K562 (cell line): ENCODE data around the gene KRABD2.
A peak's percentile ranks its signal among the peaks of the same experiment; 100 is the strongest.

Experiments
- ATAC-seq: fragments of 200-7000 bp; cut with Tn5 transposase; 3 replicates; pipeline ENCODE4 v1.9.1; 2020; ENCODE audit warnings: moderate library complexity
- BruUV-seq: library from RNA; stranded (reverse); fragments of 400-500 nt; replicated peaks from 2 replicates; lab custom pipeline; 2021; lab: Mats Ljungman, UMichigan
- CTCF ChIA-PET: fragments of 300-600 bp; formaldehyde crosslinking; extraction: SDS; loops from one replicate; lab custom pipeline; 2021; ENCODE audit warnings: low intra/inter-chr PET ratio; lab: Yijun Ruan, JAX
- POLR2A ChIA-PET: fragments of 300-600, 350-650 bp; sonication (Branson Sonifier 250); formaldehyde crosslinking; extraction: SDS; loops from one replicate; lab custom pipeline; 2021; ENCODE audit warnings: antibody characterized with exemption, inconsistent platforms; lab: Yijun Ruan, JAX
- DNase-seq, 4 experiments: peaks; one replicate each; pipeline versions ENCODE4 v3.0.0 to v3.0.0-alpha.2; 2011 to 2018; ENCODE audit warnings: low spot score in 3 of 4, mixed read lengths in 3 of 4; ENCODE audit errors: extremely low read depth in 1 of 4
- FAIRE-seq: peaks from 2 replicates; lab custom pipeline; 2011; peaks lifted over from hg19 to GRCh38; lab: Jason Lieb, UNC
- H2AFZ ChIP-seq: 2 replicates; pipeline ENCODE4 v1.6.0; 2011; ENCODE audit warnings: low read depth, low read length, control low read depth, inconsistent platforms
- H3K27ac ChIP-seq: fragments of 200-600 bp; 3 replicates; pipeline ENCODE4 v1.8.0; 2011; ENCODE audit warnings: low read depth, mild to moderate bottlenecking, control low read depth, inconsistent platforms, low read length, moderate library complexity, mixed read lengths; ENCODE audit errors: extremely low read depth
- H3K27me3 ChIP-seq, 2 experiments: fragments of 300-600 bp in 1 of 2; 2 replicates in 1 of 2; 3 replicates in 1 of 2; pipeline versions ENCODE4 v1.6.0 to v1.8.0; 2011; ENCODE audit warnings: inconsistent platforms in 2 of 2, low read length in 2 of 2, mild to moderate bottlenecking in 1 of 2, mixed read lengths in 1 of 2, moderate library complexity in 1 of 2; ENCODE audit not compliant: control insufficient read depth in 2 of 2, insufficient read depth in 2 of 2
- H3K36me3 ChIP-seq: fragments of 300-600 bp; 3 replicates; pipeline ENCODE4 v1.8.0; 2011; ENCODE audit warnings: mild to moderate bottlenecking, low read length, inconsistent platforms; ENCODE audit not compliant: control insufficient read depth, insufficient read depth
- H3K4me1 ChIP-seq, 2 experiments: fragments of 200-600 bp in 1 of 2; replicated peaks in 1 of 2; 2 replicates in 1 of 2; 3 replicates in 1 of 2; pipeline versions ENCODE4 v1.5.1 to v1.8.0; 2011; ENCODE audit warnings: inconsistent platforms in 2 of 2, low read length in 2 of 2, mild to moderate bottlenecking in 1 of 2, mixed read lengths in 1 of 2, moderate library complexity in 1 of 2; ENCODE audit not compliant: control insufficient read depth in 2 of 2, insufficient read depth in 2 of 2
- H3K4me2 ChIP-seq: 2 replicates; pipeline ENCODE4 v1.6.1; 2011; ENCODE audit warnings: low read length, control low read depth, inconsistent platforms, mixed read lengths; ENCODE audit not compliant: insufficient read depth
- H3K4me3 ChIP-seq: fragments of 200-600 bp; sonication (generic), shearing (Covaris generic); 2 replicates; pipeline ENCODE4 v1.5.1; 2016; ENCODE audit warnings: control low read depth, inconsistent platforms
- H3K79me2 ChIP-seq: fragments of 200-600 bp; 3 replicates; pipeline ENCODE4 v1.8.0; 2011; ENCODE audit warnings: low read length, inconsistent platforms; ENCODE audit not compliant: control insufficient read depth, insufficient read depth
- H3K9ac ChIP-seq, 2 experiments: 2 replicates each; pipeline versions ENCODE4 v1.6.0 to v1.6.1; 2011; ENCODE audit warnings: low read depth in 2 of 2, low read length in 2 of 2, control low read depth in 1 of 2, inconsistent platforms in 1 of 2, mild to moderate bottlenecking in 1 of 2, mixed read lengths in 1 of 2; ENCODE audit not compliant: insufficient read depth in 1 of 2
- H3K9me1 ChIP-seq: one replicate; pipeline ENCODE4 v1.6.0; 2011; ENCODE audit warnings: inconsistent platforms, mild to moderate bottlenecking, low read length, moderate library complexity; ENCODE audit not compliant: control insufficient read depth, insufficient read depth
- H3K9me3 ChIP-seq: replicated peaks from 2 replicates; pipeline ENCODE4 v1.5.1; 2011; ENCODE audit warnings: low read depth, low read length, inconsistent platforms; ENCODE audit not compliant: control insufficient read depth, insufficient read depth
- H4K20me1 ChIP-seq: replicated peaks from 2 replicates; pipeline ENCODE4 v1.6.1; 2011; ENCODE audit warnings: low read length, inconsistent platforms, mixed read lengths; ENCODE audit not compliant: control insufficient read depth, insufficient read depth
- BRD4 ChIP-seq: fragments of 200-600 bp; sonication (generic); IDR thresholded peaks from 2 replicates; pipeline ENCODE4 v1.6.1; 2017; ENCODE audit warnings: inconsistent platforms
- CBFA2T2 ChIP-seq: fragments of 450-650 bp; conservative IDR thresholded peaks from 2 replicates; pipeline ENCODE4 v1.6.1; 2017; ENCODE audit warnings: mild to moderate bottlenecking
- DIDO1 ChIP-seq: fragments of 450-650 bp; IDR thresholded peaks from 2 replicates; pipeline ENCODE4 v1.6.1; 2016; ENCODE audit warnings: low read depth, missing biosample characterization, missing genetic modification characterization
- FOXJ3 ChIP-seq: sonication (generic); formaldehyde crosslinking; IDR thresholded peaks from 2 replicates; pipeline ENCODE4 v1.4.0; 2020; ENCODE audit warnings: mild to moderate bottlenecking, missing genetic modification reagents
- HDAC1 ChIP-seq, 2 experiments: fragments of 450-650 bp; IDR thresholded peaks; 2 replicates each; pipeline ENCODE4 v1.6.1; 2016 to 2017; ENCODE audit warnings: inconsistent platforms in 1 of 2, mild to moderate bottlenecking in 1 of 2, moderate library complexity in 1 of 2
- KDM2B ChIP-seq: fragments of 250-450 bp; sonication (Bioruptor Pico); IDR thresholded peaks from 2 replicates; pipeline ENCODE4 v1.8.0; 2021; ENCODE audit warnings: mild to moderate bottlenecking, moderate library complexity
- KLF6 ChIP-seq: fragments of 250-450 bp; sonication (Bioruptor Pico); IDR thresholded peaks from 2 replicates; pipeline ENCODE4 v1.4.0; 2020; ENCODE audit warnings: mild to moderate bottlenecking, moderate library complexity, borderline replicate concordance
- MCM2 ChIP-seq: fragments of 450-650 bp; IDR thresholded peaks from 2 replicates; pipeline ENCODE4 v1.6.1; 2017; ENCODE audit warnings: low read depth, mild to moderate bottlenecking
- NFRKB ChIP-seq: fragments of 450-650 bp; IDR thresholded peaks from 2 replicates; pipeline ENCODE4 v1.6.1; 2016; ENCODE audit warnings: low read depth
- PHF20 ChIP-seq: fragments of 450-650 bp; IDR thresholded peaks from 2 replicates; pipeline ENCODE4 v1.6.1; 2018; ENCODE audit not compliant: partially characterized antibody
- SIN3A ChIP-seq, 2 experiments: fragments of 150-350 bp in 1 of 2; IDR thresholded peaks; 2 replicates each; pipeline ENCODE4 v1.6.1; 2011 to 2016; ENCODE audit warnings: borderline replicate concordance in 2 of 2, low read depth in 2 of 2, low read length in 2 of 2, mild to moderate bottlenecking in 2 of 2, moderate library complexity in 2 of 2; ENCODE audit not compliant: control insufficient read depth in 1 of 2
- SPI1 ChIP-seq: IDR thresholded peaks from 2 replicates; pipeline ENCODE4 v1.6.1; 2011; ENCODE audit warnings: low read depth, low read length, control low read depth, borderline replicate concordance
- ZBTB43 ChIP-seq: sonication (generic); formaldehyde crosslinking; IDR thresholded peaks from 2 replicates; pipeline ENCODE4 v1.8.0; 2023; ENCODE audit warnings: mild to moderate bottlenecking, missing genetic modification reagents
- ZNF436 ChIP-seq: fragments of 250-450, 450-650 bp; sonication (Bioruptor Pico); formaldehyde crosslinking; IDR thresholded peaks from 2 replicates; pipeline ENCODE4 v1.7.0; 2020; ENCODE audit warnings: mild to moderate bottlenecking
- ZNF584 ChIP-seq: fragments of 200-800 bp; sonication (Bioruptor generic); IDR thresholded peaks from 2 replicates; pipeline ENCODE4 v1.6.1; 2016; ENCODE audit warnings: low read depth, mild to moderate bottlenecking, missing genetic modification characterization, missing compliant biosample characterization
- WGBS: fragments of 100-300 bp; shearing (Covaris generic); methylation state at CpG from one replicate; pipeline ENCODE4 v1.1.6; 2016; ENCODE audit warnings: low coverage, mixed read lengths; ENCODE audit not compliant: insufficient coverage; ENCODE audit errors: missing lambda C conversion rate; 5-methylcytosine and 5-hydroxymethylcytosine counted together
- in situ Hi-C: fragments of 300-500 bp; cut with MboI; formaldehyde crosslinking; loops from 4 replicates; pipeline ENCODE4 v1.15.0; 2018; ENCODE audit warnings: inconsistent platforms, mixed read lengths
- intact Hi-C: fragments of 100-400 bp; cut with micrococcal nuclease; formaldehyde crosslinking; loops from 2 replicates; pipeline ENCODE4 v1.14.2; 2022
- TF ChIP-seq, protein P1 (sequence below): fragments of 450-650 bp; IDR thresholded peaks from 2 replicates; pipeline ENCODE4 v1.6.1; 2017; ENCODE audit warnings: antibody characterized with exemption
- TF ChIP-seq, protein P2 (sequence below): fragments of 450-650 bp; IDR thresholded peaks from 2 replicates; pipeline ENCODE4 v1.6.1; 2016; ENCODE audit warnings: borderline replicate concordance
- TF ChIP-seq, protein P3 (sequence below): fragments of 450-650 bp; IDR thresholded peaks from 2 replicates; pipeline ENCODE4 v1.6.1; 2016

Gene KRABD2

DNA sequence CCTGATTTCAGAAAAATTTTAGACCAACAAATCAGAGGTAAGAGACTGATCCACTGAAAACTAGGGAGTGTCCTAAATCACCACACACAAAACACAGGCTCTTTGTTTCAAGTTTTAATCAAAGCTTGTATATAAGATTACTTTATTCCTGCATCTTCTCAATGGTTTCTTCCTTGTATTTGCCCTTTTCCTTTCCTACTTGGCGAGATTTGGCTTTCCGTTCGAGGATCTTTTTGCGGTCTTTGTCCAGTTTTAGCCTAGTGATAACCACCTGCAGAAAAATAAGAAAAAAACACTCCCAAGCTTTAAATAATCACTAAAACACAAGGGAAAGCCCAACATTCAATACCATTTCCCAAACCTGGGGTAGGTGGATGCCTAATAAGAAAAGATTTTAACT is 918 bp upstream of the KRABD2 start:
- Histone ChIP-seq H3K27ac (no peak overlapping the region; the same call in 2 of the 3 replicates), H3K4me1 (peaks cover 16 to 17% of the 10 kb centered on the region in 2 experiments), H3K4me3 (no peak overlapping the region), H3K36me3 (peaks cover 62% of the 10 kb centered on the region), H3K4me2 (0 out of 2 replicates have a peak overlapping the region, but pooled peaks have one; percentile 75), H3K9me1 (no peaks in the 10 kb centered on the region), H4K20me1 (peaks cover 14% of the 10 kb centered on the region; the same call in 1 of the 2 replicates), H3K9ac (no peak overlapping the region), H3K27me3 (no peaks in the 10 kb centered on the region), H2AFZ (no peak overlapping the region), H3K9me3 (no peaks in the 10 kb centered on the region), H3K79me2 (peaks cover 39% of the 10 kb centered on the region)
- no peak for FAIRE-seq
- in situ Hi-C loops = loop anchor here (25.0 kb wide), 1 partner anchor 1160 kb away; no protein-coding TSS in a partner anchor
- 83% methylated on average over 1 of the region's 4 CpGs for WGBS
- TF ChIP-seq CBFA2T2 (no peak), SPI1 (no peak), KDM2B (CRISPR knock-in tag) (no peak), ZBTB43 (no peak), KLF6 (CRISPR knock-in tag) (no peak), MCM2 (no peak), SIN3A (IDR thresholded peaks at IDR 0.05; ENCODE audit: borderline replicate concordance in 2 of 2, control insufficient read depth in 1 of 2, low read depth in 2 of 2, low read length in 2 of 2) (no peak), ZNF584 (CRISPR knock-in tag) (no peak), FOXJ3 (CRISPR knock-in tag) (no peak), PHF20 (no peak), ZNF436 (CRISPR knock-in tag) (no peak), DIDO1 (tag) (no peak), NFRKB (no peak), HDAC1 (IDR thresholded peaks at IDR 0.05) (no peak), BRD4 (no peak)
- TF ChIP-seq, protein P1, sequence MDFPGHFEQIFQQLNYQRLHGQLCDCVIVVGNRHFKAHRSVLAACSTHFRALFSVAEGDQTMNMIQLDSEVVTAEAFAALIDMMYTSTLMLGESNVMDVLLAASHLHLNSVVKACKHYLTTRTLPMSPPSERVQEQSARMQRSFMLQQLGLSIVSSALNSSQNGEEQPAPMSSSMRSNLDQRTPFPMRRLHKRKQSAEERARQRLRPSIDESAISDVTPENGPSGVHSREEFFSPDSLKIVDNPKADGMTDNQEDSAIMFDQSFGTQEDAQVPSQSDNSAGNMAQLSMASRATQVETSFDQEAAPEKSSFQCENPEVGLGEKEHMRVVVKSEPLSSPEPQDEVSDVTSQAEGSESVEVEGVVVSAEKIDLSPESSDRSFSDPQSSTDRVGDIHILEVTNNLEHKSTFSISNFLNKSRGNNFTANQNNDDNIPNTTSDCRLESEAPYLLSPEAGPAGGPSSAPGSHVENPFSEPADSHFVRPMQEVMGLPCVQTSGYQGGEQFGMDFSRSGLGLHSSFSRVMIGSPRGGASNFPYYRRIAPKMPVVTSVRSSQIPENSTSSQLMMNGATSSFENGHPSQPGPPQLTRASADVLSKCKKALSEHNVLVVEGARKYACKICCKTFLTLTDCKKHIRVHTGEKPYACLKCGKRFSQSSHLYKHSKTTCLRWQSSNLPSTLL = no peak
- TF ChIP-seq, protein P2, sequence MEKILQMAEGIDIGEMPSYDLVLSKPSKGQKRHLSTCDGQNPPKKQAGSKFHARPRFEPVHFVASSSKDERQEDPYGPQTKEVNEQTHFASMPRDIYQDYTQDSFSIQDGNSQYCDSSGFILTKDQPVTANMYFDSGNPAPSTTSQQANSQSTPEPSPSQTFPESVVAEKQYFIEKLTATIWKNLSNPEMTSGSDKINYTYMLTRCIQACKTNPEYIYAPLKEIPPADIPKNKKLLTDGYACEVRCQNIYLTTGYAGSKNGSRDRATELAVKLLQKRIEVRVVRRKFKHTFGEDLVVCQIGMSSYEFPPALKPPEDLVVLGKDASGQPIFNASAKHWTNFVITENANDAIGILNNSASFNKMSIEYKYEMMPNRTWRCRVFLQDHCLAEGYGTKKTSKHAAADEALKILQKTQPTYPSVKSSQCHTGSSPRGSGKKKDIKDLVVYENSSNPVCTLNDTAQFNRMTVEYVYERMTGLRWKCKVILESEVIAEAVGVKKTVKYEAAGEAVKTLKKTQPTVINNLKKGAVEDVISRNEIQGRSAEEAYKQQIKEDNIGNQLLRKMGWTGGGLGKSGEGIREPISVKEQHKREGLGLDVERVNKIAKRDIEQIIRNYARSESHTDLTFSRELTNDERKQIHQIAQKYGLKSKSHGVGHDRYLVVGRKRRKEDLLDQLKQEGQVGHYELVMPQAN = no peak
- TF ChIP-seq, protein P3, sequence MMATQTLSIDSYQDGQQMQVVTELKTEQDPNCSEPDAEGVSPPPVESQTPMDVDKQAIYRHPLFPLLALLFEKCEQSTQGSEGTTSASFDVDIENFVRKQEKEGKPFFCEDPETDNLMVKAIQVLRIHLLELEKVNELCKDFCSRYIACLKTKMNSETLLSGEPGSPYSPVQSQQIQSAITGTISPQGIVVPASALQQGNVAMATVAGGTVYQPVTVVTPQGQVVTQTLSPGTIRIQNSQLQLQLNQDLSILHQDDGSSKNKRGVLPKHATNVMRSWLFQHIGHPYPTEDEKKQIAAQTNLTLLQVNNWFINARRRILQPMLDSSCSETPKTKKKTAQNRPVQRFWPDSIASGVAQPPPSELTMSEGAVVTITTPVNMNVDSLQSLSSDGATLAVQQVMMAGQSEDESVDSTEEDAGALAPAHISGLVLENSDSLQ = no peak
- intact Hi-C loops = loop anchor here (5.0 kb wide), 1 partner anchor 60 kb away; no protein-coding TSS in a partner anchor
- no TSS peak for BruUV-seq
- ChIA-PET CTCF (no interaction called here), POLR2A (interaction anchor here (0.5 to 4.6 kb wide), 5 partner anchors 10 to 258 kb away, joined by 3 to 25 read pairs (median 3); no protein-coding TSS in a partner anchor)
- no peak for DNase-seq
- no peak for ATAC-seq
